Transverse colon (tissue), 4 donors: ENCODE results near the gene SMIM28. TPM values are rescaled to one million over a fixed set of nuclear protein-coding genes. Genes with fewer than 3 reads are reported as not detected.
"Not testable (repeated sequence)": the region's sequence is repeated elsewhere in the genome, so short reads cannot be mapped to it uniquely, and the experiment has no call there.

ENCODE experiments used
- DNase-seq: peaks from one replicate; pipeline ENCODE4 v3.0.0-alpha.2; 2019
- H3K27ac ChIP-seq, 4 donors: fragments of 200-600 bp; sonication (generic); 2 replicates each; pipeline ENCODE4 v1.5.1; 2016 to 2018; ENCODE audit warnings: inconsistent platforms in 4 of 4
- H3K27me3 ChIP-seq: fragments of 200-600 bp; sonication (generic); 2 replicates; pipeline ENCODE4 v1.5.1; 2017; ENCODE audit warnings: inconsistent platforms
- H3K36me3 ChIP-seq, 4 donors: fragments of 200-600 bp; sonication (generic); 2 replicates each; pipeline ENCODE4 v1.5.1; 2017 to 2019; ENCODE audit warnings: inconsistent platforms in 4 of 4
- H3K4me1 ChIP-seq, 4 donors: fragments of 200-600 bp; sonication (generic); 2 replicates each; pipeline ENCODE4 v1.5.1; 2017 to 2020; ENCODE audit warnings: inconsistent platforms in 4 of 4
- H3K4me3 ChIP-seq, 4 donors: fragments of 200-600 bp; sonication (generic); 1 replicate in 1 of 4; 2 replicates in 3 of 4; pipeline versions ENCODE4 v1.5.1 to v1.6.1; 2017 to 2019; ENCODE audit warnings: inconsistent platforms in 4 of 4
- H3K9me3 ChIP-seq, 2 donors: fragments of 200-600 bp; sonication (generic); 2 replicates each; pipeline ENCODE4 v1.5.1; 2017 to 2019; ENCODE audit warnings: inconsistent platforms in 2 of 2
- CTCF ChIP-seq, 5 experiments: fragments of 200-600 bp in 3 of 5; fragments of 450-650 bp in 2 of 5; sonication (generic) in 3 of 5; IDR thresholded peaks; 1 replicate in 2 of 5; 2 replicates in 3 of 5; pipeline ENCODE4 v1.5.1; 2016 to 2017; ENCODE audit warnings: antibody characterized with exemption in 5 of 5, inconsistent platforms in 3 of 5, mild to moderate bottlenecking in 2 of 5, moderate library complexity in 1 of 5
- EP300 ChIP-seq: sonication (generic); formaldehyde crosslinking; IDR thresholded peaks from one replicate; pipeline ENCODE4 v1.6.1; 2017; ENCODE audit warnings: antibody characterized with exemption, low read depth
- POLR2A ChIP-seq: fragments of 450-650 bp; IDR thresholded peaks from one replicate; pipeline ENCODE4 v1.6.1; 2016; ENCODE audit warnings: antibody characterized with exemption, mild to moderate bottlenecking, moderate library complexity
- POLR2AphosphoS5 ChIP-seq, 3 donors: sonication (generic); formaldehyde crosslinking; IDR thresholded peaks; one replicate each; pipeline ENCODE4 v1.6.1; 2016; ENCODE audit warnings: antibody characterized with exemption in 3 of 3
- WGBS, 2 donors: methylation state at CpG; one replicate each; pipeline ENCODE4 v1.1.5; 2018; ENCODE audit warnings: low coverage in 1 of 2; 5-methylcytosine and 5-hydroxymethylcytosine counted together
- in situ Hi-C, 4 donors: fragments of 200-750 bp; cut with MboI; loops; one replicate each; pipeline versions ENCODE4 v1.15.0 to v1.15.1; 2017; ENCODE audit warnings: low sequenced_read_pairs in 3 of 4, low pct_ligation_motif_present in 1 of 4, low pct_unique_long_range_greater_than_20kb in 1 of 4
- intact Hi-C: fragments of 100-400 bp; cut with DNase I; formaldehyde crosslinking; loops from one replicate; pipeline ENCODE4 v1.15.1; 2023; ENCODE audit warnings: low total_unique reads
- total RNA-seq, 4 donors: library from RNA; depleted of rRNA; stranded (reverse); fragments of >200 nt; gene quantifications; one replicate each; pipeline ENCODE4 v1.1.0, GENCODE V29; 2016

SMIM28 gene
- total RNA-seq, 4 donors from 2014 or later = 0.96 TPM; not detected in 3

- in situ Hi-C loops = no loop called here
These were observed 19.8 kb upstream of the SMIM28 start for GRCh38 chr6:138357928-138358327.

GRCh38 chr6:138368684-138369083 lies 9.0 kb upstream of the SMIM28 start:
- intact Hi-C loops, H3K4me3 ChIP-seq, DNase-seq, H3K4me1 ChIP-seq, in situ Hi-C loops, H3K36me3 ChIP-seq, H3K9me3 ChIP-seq, H3K27ac ChIP-seq, H3K27me3 ChIP-seq: not testable (repeated sequence)
- 87 to 88% methylated on average over 6 to 8 of the region's 8 CpGs for WGBS, 2 donors

More at GRCh38 chr6:138357928-138358327, 19.8 kb upstream of the SMIM28 start:
- Histone ChIP-seq H3K9me3 (no peaks in the 10 kb centered on the region), H3K4me3 (no peak overlapping the region), H3K27me3 (no peaks in the 10 kb centered on the region), H3K4me1 (no peaks in the 10 kb centered on the region), H3K27ac (no peak overlapping the region), H3K36me3 (no peaks in the 10 kb centered on the region)
- no peak for DNase-seq
- TF ChIP-seq POLR2AphosphoS5 (IDR thresholded peaks at IDR 0.05) = no peak
- TF ChIP-seq EP300 = no peak
- no peak for TF ChIP-seq CTCF (IDR thresholded peaks at IDR 0.05)
- 60 to 90% methylated on average over 1 of the region's 1 CpG for WGBS, 2 donors
- intact Hi-C loops = no loop called here

GRCh38 chr6:138370631-138371451 lies 6.9 kb upstream of the SMIM28 start:
- Histone ChIP-seq H3K4me1 (no peaks in the 10 kb centered on the region), H3K4me3 (no peak overlapping the region), H3K27me3 (no peaks in the 10 kb centered on the region), H3K36me3 (no peaks in the 10 kb centered on the region), H3K27ac (no peak overlapping the region), H3K9me3 (no peaks in the 10 kb centered on the region)
- WGBS, 2 donors = 81% methylated on average over 8 to 9 of the region's 9 CpGs
- DNase-seq = no peak
- intact Hi-C loops = no loop called here
- TF ChIP-seq POLR2A = no peak
- no peak for TF ChIP-seq EP300
- TF ChIP-seq CTCF (IDR thresholded peaks at IDR 0.05) = no peak
- no peak for TF ChIP-seq POLR2AphosphoS5 (IDR thresholded peaks at IDR 0.05)
- in situ Hi-C loops = no loop called here

GRCh38 chr6:138371452-138371711 lies 6.3 kb upstream of the SMIM28 start:
- H3K4me3 ChIP-seq = no peak overlapping the region
- no peak overlapping the region for H3K27ac ChIP-seq
- WGBS, 2 donors = 47 to 64% methylated on average over 2 to 3 of the region's 3 CpGs
- H3K4me1 ChIP-seq = no peaks in the 10 kb centered on the region
- no peak for DNase-seq
- intact Hi-C loops = no loop called here
- no peak for TF ChIP-seq POLR2A
- no peak for TF ChIP-seq POLR2AphosphoS5 (IDR thresholded peaks at IDR 0.05)
- no peak for TF ChIP-seq CTCF (IDR thresholded peaks at IDR 0.05)
- no peak for TF ChIP-seq EP300
- in situ Hi-C loops = no loop called here
- no peaks in the 10 kb centered on the region for H3K9me3 ChIP-seq
- H3K36me3 ChIP-seq = no peaks in the 10 kb centered on the region
- no peaks in the 10 kb centered on the region for H3K27me3 ChIP-seq

- intact Hi-C loops = no loop called here
- H3K4me1 ChIP-seq = no peaks in the 10 kb centered on the region
- H3K27me3 ChIP-seq = no peaks in the 10 kb centered on the region
- H3K9me3 ChIP-seq = no peaks in the 10 kb centered on the region
- in situ Hi-C loops = no loop called here
- TF ChIP-seq POLR2A = no peak
- TF ChIP-seq CTCF (IDR thresholded peaks at IDR 0.05) = no peak
- TF ChIP-seq POLR2AphosphoS5 (IDR thresholded peaks at IDR 0.05) = no peak
- no peak for TF ChIP-seq EP300
- no peak overlapping the region for H3K4me3 ChIP-seq
- no peaks in the 10 kb centered on the region for H3K36me3 ChIP-seq
- 47 to 48% methylated on average over 2 to 3 of the region's 3 CpGs for WGBS, 2 donors
- H3K27ac ChIP-seq = no peak overlapping the region
- DNase-seq = no peak
These were observed 6.0 kb upstream of the SMIM28 start for GRCh38 chr6:138371720-138372119.
